Epithelial cell of esophagus (primary cell): ENCODE measurements around the gene MALL.
"Not testable (repeated sequence)": the region's sequence is repeated elsewhere in the genome, so short reads cannot be mapped to it uniquely, and the experiment has no call there.

Experiments
- DNase-seq: peaks from one replicate; pipeline ENCODE4 v3.0.0; 2010; ENCODE audit warnings: low read depth
- H3K4me3 ChIP-seq: 2 replicates; pipeline ENCODE4 v1.5.1; 2011; ENCODE audit warnings: mild to moderate bottlenecking, low read length, control low read depth
- CTCF ChIP-seq: IDR thresholded peaks from 2 replicates; pipeline ENCODE4 v1.5.1; 2011; ENCODE audit warnings: low read depth, mild to moderate bottlenecking, low read length, control low read depth, inconsistent platforms; ENCODE audit not compliant: insufficient read depth; ENCODE audit errors: missing control alignments

The MALL gene

GRCh38 chr2:110120171-110121051, 4.8 kb upstream of the MALL start:
- no peak for DNase-seq
- TF ChIP-seq CTCF: no peak
- H3K4me3 ChIP-seq: no peak overlapping the region

- DNase-seq: no peak
- peak overlapping the region; percentile 91 for H3K4me3 ChIP-seq
- TF ChIP-seq CTCF: peak; percentile 33
Measured at GRCh38 chr2:110116033-110116710, 550 bp upstream of the MALL start.

GRCh38 chr2:110114831-110115255, 779 bp downstream of the MALL start:
- no peak for DNase-seq
- H3K4me3 ChIP-seq: peak overlapping the region; percentile 91
- no peak for TF ChIP-seq CTCF

- H3K4me3 ChIP-seq: peak overlapping the region; percentile 91
- TF ChIP-seq CTCF: peak; percentile 43
- peak; percentile 88 for DNase-seq
Measured at GRCh38 chr2:110113961-110114591, 1.5 kb downstream of the MALL start.

GRCh38 chr2:110108291-110108690, 7.3 kb downstream of the MALL start:
- not testable (repeated sequence) for H3K4me3 ChIP-seq

GRCh38 chr2:110107092-110108079, 8.2 kb downstream of the MALL start:
- H3K4me3 ChIP-seq: no peak overlapping the region
- TF ChIP-seq CTCF: no peak
- DNase-seq: peak; percentile 7

More at GRCh38 chr2:110108291-110108690, 7.3 kb downstream of the MALL start:
- not testable (repeated sequence) for DNase-seq
